Mesothelial cell of epicardium (in vitro differentiated cells): ENCODE data around the gene PHLDA2. TPM values are rescaled to one million over a fixed set of nuclear protein-coding genes. Genes with fewer than 3 reads are reported as not detected.

Experiments
- DNase-seq, 2 experiments: peaks; one replicate each; pipeline ENCODE4 v3.0.0; 2021; ENCODE audit warnings: low spot score in 2 of 2; ENCODE audit not compliant: unreplicated experiment in 2 of 2
- H3K27ac Mint-ChIP-seq: 2 replicates; pipeline ENCODE4 v1.8.0; 2021; ENCODE audit warnings: mixed read lengths
- H3K27me3 Mint-ChIP-seq: 2 replicates; pipeline ENCODE4 v1.8.0; 2021; ENCODE audit warnings: low read depth, mixed read lengths
- H3K36me3 Mint-ChIP-seq: 2 replicates; pipeline ENCODE4 v1.8.0; 2021; ENCODE audit warnings: mixed read lengths
- H3K4me1 Mint-ChIP-seq: 2 replicates; pipeline ENCODE4 v1.8.0; 2021; ENCODE audit warnings: mixed read lengths
- H3K4me3 Mint-ChIP-seq: 2 replicates; pipeline ENCODE4 v1.8.0; 2021; ENCODE audit warnings: mild to moderate bottlenecking, moderate library complexity, mixed read lengths
- H3K9me3 Mint-ChIP-seq: 2 replicates; pipeline ENCODE4 v1.8.0; 2021; ENCODE audit warnings: mixed read lengths
- total RNA-seq: library from RNA; stranded (reverse); gene quantifications from 3 replicates; pipeline ENCODE4 v1.2.1, GENCODE V29; 2021
- TF ChIP-seq, protein P1 (sequence below): fragments of 200-600 bp; sonication (generic); IDR thresholded peaks from one replicate; pipeline ENCODE4 v1.5.0; 2021; ENCODE audit warnings: antibody characterized with exemption; ENCODE audit not compliant: unreplicated experiment

The PHLDA2 gene
- total RNA-seq, result 1.3 to 1.9 TPM (median 1.5 TPM) in 3 replicates

- H3K4me1 Mint-ChIP-seq, result peaks cover 11% of the 10 kb centered on the region
- H3K27me3 Mint-ChIP-seq, result peaks cover 64% of the 10 kb centered on the region
- H3K4me3 Mint-ChIP-seq, result peak within 1 kb of the TSS; percentile 71
- TF ChIP-seq, protein P1, sequence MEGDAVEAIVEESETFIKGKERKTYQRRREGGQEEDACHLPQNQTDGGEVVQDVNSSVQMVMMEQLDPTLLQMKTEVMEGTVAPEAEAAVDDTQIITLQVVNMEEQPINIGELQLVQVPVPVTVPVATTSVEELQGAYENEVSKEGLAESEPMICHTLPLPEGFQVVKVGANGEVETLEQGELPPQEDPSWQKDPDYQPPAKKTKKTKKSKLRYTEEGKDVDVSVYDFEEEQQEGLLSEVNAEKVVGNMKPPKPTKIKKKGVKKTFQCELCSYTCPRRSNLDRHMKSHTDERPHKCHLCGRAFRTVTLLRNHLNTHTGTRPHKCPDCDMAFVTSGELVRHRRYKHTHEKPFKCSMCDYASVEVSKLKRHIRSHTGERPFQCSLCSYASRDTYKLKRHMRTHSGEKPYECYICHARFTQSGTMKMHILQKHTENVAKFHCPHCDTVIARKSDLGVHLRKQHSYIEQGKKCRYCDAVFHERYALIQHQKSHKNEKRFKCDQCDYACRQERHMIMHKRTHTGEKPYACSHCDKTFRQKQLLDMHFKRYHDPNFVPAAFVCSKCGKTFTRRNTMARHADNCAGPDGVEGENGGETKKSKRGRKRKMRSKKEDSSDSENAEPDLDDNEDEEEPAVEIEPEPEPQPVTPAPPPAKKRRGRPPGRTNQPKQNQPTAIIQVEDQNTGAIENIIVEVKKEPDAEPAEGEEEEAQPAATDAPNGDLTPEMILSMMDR, result no peak
- H3K36me3 Mint-ChIP-seq, result no peaks in the 10 kb centered on the region
- peak in 1 of 2 experiments; percentile 14 for DNase-seq
- no peak within 1 kb of the TSS for H3K27ac Mint-ChIP-seq
- H3K9me3 Mint-ChIP-seq, result no peaks in the 10 kb centered on the region
Observed at GRCh38 chr11:2928605-2929530, at the start of gene PHLDA2. PHLDA2 (minus strand) TSS chr11:2929420; CDS start chr11:2929364, 56 bp downstream.

- H3K4me3 Mint-ChIP-seq, result no peak overlapping the region
- peaks cover 34% of the 10 kb centered on the region for H3K36me3 Mint-ChIP-seq
- no peak overlapping the region for H3K27ac Mint-ChIP-seq
- no peaks in the 10 kb centered on the region for H3K27me3 Mint-ChIP-seq
- TF ChIP-seq, protein P1, result no peak
- H3K4me1 Mint-ChIP-seq, result no peaks in the 10 kb centered on the region
- no peak for DNase-seq
- no peaks in the 10 kb centered on the region for H3K9me3 Mint-ChIP-seq
Observed at GRCh38 chr11:2977113-2977512, 47.9 kb upstream of the PHLDA2 start.

GRCh38 chr11:2976294-2977063 lies 47.3 kb upstream of the PHLDA2 start:
- Mint-ChIP-seq H3K36me3 (peaks cover 35% of the 10 kb centered on the region), H3K4me3 (no peak overlapping the region), H3K27me3 (no peaks in the 10 kb centered on the region), H3K27ac (no peak overlapping the region), H3K9me3 (no peaks in the 10 kb centered on the region), H3K4me1 (no peaks in the 10 kb centered on the region)
- DNase-seq, result no peak
- TF ChIP-seq, protein P1, result no peak

DNA sequence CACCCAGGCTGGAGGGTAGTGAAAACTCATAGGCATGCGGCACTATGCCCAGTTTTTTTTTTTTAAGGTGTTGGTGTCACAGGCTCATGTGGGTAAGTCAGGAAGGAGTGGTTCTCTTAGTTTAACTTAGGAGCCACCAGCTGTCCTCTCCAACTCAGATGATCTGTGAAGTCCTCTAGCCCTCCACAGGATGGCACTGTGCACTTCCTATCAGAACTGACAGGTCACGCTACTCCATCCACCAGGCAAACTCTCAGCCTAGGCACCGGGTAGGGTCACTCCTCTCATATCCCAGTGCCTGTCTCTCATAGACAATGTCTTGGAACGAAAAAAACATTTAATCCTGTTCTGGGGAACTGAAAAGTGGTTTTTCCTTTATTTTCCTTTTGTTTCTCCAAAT lies 46.4 kb upstream of the PHLDA2 start:
- H3K27me3 Mint-ChIP-seq, result no peaks in the 10 kb centered on the region
- no peaks in the 10 kb centered on the region for H3K9me3 Mint-ChIP-seq
- TF ChIP-seq, protein P1, result no peak
- H3K27ac Mint-ChIP-seq, result no peak overlapping the region
- H3K4me1 Mint-ChIP-seq, result no peaks in the 10 kb centered on the region
- DNase-seq, result no peak
- H3K4me3 Mint-ChIP-seq, result no peak overlapping the region
- peaks cover 36% of the 10 kb centered on the region for H3K36me3 Mint-ChIP-seq

GRCh38 chr11:2974272-2974671 lies 45.1 kb upstream of the PHLDA2 start:
- no peak for DNase-seq
- H3K4me3 Mint-ChIP-seq, result no peak overlapping the region
- no peaks in the 10 kb centered on the region for H3K27me3 Mint-ChIP-seq
- no peaks in the 10 kb centered on the region for H3K4me1 Mint-ChIP-seq
- no peak overlapping the region for H3K27ac Mint-ChIP-seq
- TF ChIP-seq, protein P1, result no peak
- peaks cover 49% of the 10 kb centered on the region for H3K36me3 Mint-ChIP-seq
- no peaks in the 10 kb centered on the region for H3K9me3 Mint-ChIP-seq
